ENCODE measurements around the gene AKAP13.

AKAP13 gene

DNA sequence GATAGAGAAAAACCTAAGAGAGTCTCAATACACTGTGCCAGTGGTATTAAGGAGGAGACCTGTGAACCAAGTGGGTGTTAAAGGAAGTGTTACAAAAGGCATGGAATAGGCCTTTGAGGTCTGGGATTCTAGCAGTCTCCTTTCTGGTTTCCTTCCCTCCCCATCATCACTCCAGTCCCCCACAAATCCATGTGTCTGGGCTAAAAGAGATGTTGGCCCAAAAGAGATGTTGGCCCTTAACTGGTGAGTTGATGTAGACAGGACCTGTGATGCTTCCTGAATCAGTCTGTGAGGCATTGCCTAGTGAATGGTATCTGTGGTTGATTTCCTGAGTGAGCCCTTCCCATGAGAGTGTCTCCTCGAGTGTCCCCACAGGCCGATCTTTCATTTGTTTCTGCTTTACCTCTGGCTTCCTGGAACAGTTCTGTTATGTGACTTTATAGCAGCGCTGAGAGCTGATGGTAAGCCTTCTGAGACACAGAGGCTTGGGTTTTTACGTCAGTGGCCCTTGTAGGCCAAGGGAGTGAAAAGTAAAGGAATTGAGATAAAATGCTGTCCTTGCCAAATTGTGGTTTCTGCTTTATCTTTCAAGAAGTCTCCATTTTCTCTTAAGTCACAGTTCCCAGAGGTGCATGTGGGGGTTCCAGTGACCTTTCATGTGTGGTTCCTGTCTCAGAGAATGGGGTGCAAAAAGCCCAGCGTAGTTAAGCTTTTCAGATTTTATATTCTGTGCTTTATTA is 326.5 kb downstream of the AKAP13 start (continued):
- TF ChIP-seq, protein P1, sequence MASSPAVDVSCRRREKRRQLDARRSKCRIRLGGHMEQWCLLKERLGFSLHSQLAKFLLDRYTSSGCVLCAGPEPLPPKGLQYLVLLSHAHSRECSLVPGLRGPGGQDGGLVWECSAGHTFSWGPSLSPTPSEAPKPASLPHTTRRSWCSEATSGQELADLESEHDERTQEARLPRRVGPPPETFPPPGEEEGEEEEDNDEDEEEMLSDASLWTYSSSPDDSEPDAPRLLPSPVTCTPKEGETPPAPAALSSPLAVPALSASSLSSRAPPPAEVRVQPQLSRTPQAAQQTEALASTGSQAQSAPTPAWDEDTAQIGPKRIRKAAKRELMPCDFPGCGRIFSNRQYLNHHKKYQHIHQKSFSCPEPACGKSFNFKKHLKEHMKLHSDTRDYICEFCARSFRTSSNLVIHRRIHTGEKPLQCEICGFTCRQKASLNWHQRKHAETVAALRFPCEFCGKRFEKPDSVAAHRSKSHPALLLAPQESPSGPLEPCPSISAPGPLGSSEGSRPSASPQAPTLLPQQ (tag by site-specific recombination; IDR thresholded peaks at IDR 0.05) = no peak
- TF ChIP-seq HIC1 (tag by site-specific recombination; IDR thresholded peaks at IDR 0.05) (no peak), ZNF610 (tag by site-specific recombination; IDR thresholded peaks at IDR 0.05; ENCODE audit: borderline replicate concordance) (no peak), ZSCAN5A (tag by site-specific recombination; IDR thresholded peaks at IDR 0.05) (no peak), ZFP69B (tag by site-specific recombination; IDR thresholded peaks at IDR 0.05) (no peak), ZNF391 (tag by site-specific recombination; IDR thresholded peaks at IDR 0.05; ENCODE audit: borderline replicate concordance, low read depth) (no peak)
- TF ChIP-seq, protein P2, sequence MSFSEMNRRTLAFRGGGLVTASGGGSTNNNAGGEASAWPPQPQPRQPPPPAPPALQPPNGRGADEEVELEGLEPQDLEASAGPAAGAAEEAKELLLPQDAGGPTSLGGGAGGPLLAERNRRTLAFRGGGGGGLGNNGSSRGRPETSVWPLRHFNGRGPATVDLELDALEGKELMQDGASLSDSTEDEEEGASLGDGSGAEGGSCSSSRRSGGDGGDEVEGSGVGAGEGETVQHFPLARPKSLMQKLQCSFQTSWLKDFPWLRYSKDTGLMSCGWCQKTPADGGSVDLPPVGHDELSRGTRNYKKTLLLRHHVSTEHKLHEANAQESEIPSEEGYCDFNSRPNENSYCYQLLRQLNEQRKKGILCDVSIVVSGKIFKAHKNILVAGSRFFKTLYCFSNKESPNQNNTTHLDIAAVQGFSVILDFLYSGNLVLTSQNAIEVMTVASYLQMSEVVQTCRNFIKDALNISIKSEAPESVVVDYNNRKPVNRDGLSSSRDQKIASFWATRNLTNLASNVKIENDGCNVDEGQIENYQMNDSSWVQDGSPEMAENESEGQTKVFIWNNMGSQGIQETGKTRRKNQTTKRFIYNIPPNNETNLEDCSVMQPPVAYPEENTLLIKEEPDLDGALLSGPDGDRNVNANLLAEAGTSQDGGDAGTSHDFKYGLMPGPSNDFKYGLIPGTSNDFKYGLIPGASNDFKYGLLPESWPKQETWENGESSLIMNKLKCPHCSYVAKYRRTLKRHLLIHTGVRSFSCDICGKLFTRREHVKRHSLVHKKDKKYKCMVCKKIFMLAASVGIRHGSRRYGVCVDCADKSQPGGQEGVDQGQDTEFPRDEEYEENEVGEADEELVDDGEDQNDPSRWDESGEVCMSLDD (tag by site-specific recombination; IDR thresholded peaks at IDR 0.05) = no peak

GRCh38 chr15:85707519-85708338 is 327.3 kb downstream of the AKAP13 start:
- ChIA-PET CTCF (no interaction called here), POLR2A (no interaction called here)
- Histone ChIP-seq H3K27ac (ENCODE audit: extremely low read depth, low read depth, low read length) (no peak overlapping the region), H3K4me3 (ENCODE audit: low read depth, low read length) (no peak overlapping the region), H3K36me3 (ENCODE audit: control insufficient read depth in 2 of 2, insufficient read depth in 1 of 2, low read length in 2 of 2) (peaks cover 7 to 9% of the 10 kb centered on the region in 2 experiments), H3K9me3 (ENCODE audit: control insufficient read depth, insufficient read depth, low read depth, low read length) (no peaks in the 10 kb centered on the region), H3K4me1 (ENCODE audit: control insufficient read depth, insufficient read depth, low read length) (peaks cover 16% of the 10 kb centered on the region)
- peak; percentile 76 for TF ChIP-seq SCRT2 (tag by site-specific recombination; IDR thresholded peaks at IDR 0.05)
- TF ChIP-seq ZNF10 (tag by site-specific recombination; IDR thresholded peaks at IDR 0.05) = no peak
- TF ChIP-seq ZNF596 (tag by site-specific recombination; IDR thresholded peaks at IDR 0.05) = no peak
- TF ChIP-seq PRDM10 (tag by site-specific recombination; IDR thresholded peaks at IDR 0.05) = no peak
- no peak for TF ChIP-seq ZNF707 (tag by site-specific recombination; IDR thresholded peaks at IDR 0.05)
- TF ChIP-seq BCL11B (tag by site-specific recombination; IDR thresholded peaks at IDR 0.05; ENCODE audit: low read depth) = no peak
- TF ChIP-seq, protein P3, sequence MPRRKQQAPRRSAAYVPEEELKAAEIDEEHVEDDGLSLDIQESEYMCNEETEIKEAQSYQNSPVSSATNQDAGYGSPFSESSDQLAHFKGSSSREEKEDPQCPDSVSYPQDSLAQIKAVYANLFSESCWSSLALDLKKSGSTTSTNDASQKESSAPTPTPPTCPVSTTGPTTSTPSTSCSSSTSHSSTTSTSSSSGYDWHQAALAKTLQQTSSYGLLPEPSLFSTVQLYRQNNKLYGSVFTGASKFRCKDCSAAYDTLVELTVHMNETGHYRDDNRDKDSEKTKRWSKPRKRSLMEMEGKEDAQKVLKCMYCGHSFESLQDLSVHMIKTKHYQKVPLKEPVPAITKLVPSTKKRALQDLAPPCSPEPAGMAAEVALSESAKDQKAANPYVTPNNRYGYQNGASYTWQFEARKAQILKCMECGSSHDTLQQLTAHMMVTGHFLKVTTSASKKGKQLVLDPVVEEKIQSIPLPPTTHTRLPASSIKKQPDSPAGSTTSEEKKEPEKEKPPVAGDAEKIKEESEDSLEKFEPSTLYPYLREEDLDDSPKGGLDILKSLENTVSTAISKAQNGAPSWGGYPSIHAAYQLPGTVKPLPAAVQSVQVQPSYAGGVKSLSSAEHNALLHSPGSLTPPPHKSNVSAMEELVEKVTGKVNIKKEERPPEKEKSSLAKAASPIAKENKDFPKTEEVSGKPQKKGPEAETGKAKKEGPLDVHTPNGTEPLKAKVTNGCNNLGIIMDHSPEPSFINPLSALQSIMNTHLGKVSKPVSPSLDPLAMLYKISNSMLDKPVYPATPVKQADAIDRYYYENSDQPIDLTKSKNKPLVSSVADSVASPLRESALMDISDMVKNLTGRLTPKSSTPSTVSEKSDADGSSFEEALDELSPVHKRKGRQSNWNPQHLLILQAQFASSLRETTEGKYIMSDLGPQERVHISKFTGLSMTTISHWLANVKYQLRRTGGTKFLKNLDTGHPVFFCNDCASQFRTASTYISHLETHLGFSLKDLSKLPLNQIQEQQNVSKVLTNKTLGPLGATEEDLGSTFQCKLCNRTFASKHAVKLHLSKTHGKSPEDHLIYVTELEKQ (tag by site-specific recombination; IDR thresholded peaks at IDR 0.05; ENCODE audit: borderline replicate concordance) = no peak
- TF ChIP-seq IKZF3 (tag by site-specific recombination; IDR thresholded peaks at IDR 0.05) = no peak
- TF ChIP-seq ZNF112 (tag by site-specific recombination; IDR thresholded peaks at IDR 0.05) = no peak
- no peak for TF ChIP-seq ZNF302 (tag by site-specific recombination; IDR thresholded peaks at IDR 0.05; ENCODE audit: low read depth)

Measured in HEK293 (cell line).